Measurements from ENCODE around the gene APOC4.

GRCh38 chr19:44925114-44925891 lies 16.7 kb upstream of the APOC4 start:
- TF ChIP-seq CTCF (IDR thresholded peaks at IDR 0.05) (no peak), POLR2A (IDR thresholded peaks at IDR 0.05) (no peak)
